B cell (primary cell): ENCODE measurements around the gene NDUFV2.

ENCODE experiments used
- CTCF ChIP-seq: fragments of 200-600 bp; IDR thresholded peaks from one replicate; pipeline ENCODE4 v1.8.0; 2022; ENCODE audit warnings: antibody characterized with exemption, mild to moderate bottlenecking
- EZH2 ChIP-seq: IDR thresholded peaks from 2 replicates; pipeline ENCODE4 v1.6.1; 2012; ENCODE audit warnings: borderline replicate concordance, low read depth, mild to moderate bottlenecking, moderate library complexity, low read length; ENCODE audit not compliant: insufficient read depth, poor library complexity, severe bottlenecking

DNA sequence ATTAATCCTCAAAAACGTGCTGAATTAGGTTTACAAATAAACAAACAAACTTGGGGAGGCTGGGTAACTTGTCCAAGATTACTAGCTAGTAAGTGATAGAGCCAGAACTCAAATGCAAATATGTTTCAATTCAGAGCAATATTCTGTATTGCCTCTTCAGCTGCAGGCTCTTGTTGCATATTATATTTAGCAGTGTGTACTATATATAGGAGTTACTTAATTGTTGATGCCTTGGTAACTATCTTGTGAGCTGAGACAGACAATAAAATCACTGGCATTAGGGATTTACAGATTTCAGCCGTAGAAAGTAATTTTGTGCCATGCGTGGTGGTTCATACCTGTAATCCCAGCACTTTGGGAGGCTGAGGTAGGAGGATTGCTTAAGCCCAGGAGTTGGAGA is 23.8 kb downstream of the NDUFV2 start:
- TF ChIP-seq CTCF: no peak
- TF ChIP-seq EZH2: no peak
